SIG-M5 treated with dmso at 0.1 percent for 504 hours (cell line): ENCODE results near the gene PDZK1IP1.
"Not testable (repeated sequence)": the region's sequence is repeated elsewhere in the genome, so short reads cannot be mapped to it uniquely, and the experiment has no call there.

Experiments used
- DNase-seq: peaks from one replicate; lab custom pipeline; 2025; ENCODE audit not compliant: unreplicated experiment; lab: John Stamatoyannopoulos, UW

PDZK1IP1 gene

DNA sequence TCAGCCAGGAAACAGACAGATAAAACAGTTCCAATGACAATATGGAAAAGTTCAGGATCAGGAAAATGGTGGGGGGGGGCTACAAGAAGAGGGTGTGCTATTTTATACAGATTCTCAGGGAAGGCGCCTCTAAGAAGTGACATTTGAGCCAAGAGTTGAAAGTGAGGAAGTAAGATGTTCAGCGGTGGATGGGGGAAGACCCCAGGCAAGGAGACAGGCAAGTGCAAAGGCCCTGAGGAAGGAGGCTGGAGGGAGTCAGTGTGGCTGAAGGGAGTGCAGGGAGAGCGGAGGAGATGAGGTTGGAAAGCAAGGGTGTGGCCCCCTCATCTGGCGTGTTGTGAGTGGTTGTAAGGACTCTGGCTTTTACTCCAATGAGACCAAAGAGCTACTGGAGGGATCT lies 8.4 kb upstream of the PDZK1IP1 start:
- no peak for DNase-seq

DNA sequence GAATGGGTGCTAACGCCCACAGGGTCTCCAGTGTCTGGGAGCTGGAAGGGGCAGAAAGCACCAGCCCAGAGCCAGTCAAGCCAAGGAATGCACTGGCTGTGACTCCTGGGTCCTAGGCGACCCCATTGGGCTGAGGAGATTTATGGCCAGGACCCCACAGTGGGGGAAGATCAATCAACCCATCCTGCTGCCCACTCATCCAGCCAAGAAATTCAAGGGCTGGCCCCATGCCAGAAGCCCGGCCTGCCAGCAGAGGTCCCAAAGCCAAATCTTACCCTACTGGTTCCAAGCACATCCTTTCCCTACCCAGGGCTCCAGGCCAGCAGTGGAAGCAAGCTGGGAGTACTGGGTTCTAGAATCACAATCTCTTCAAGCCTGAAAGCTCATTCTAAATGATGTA lies 6.8 kb upstream of the PDZK1IP1 start:
- DNase-seq: no peak

DNA sequence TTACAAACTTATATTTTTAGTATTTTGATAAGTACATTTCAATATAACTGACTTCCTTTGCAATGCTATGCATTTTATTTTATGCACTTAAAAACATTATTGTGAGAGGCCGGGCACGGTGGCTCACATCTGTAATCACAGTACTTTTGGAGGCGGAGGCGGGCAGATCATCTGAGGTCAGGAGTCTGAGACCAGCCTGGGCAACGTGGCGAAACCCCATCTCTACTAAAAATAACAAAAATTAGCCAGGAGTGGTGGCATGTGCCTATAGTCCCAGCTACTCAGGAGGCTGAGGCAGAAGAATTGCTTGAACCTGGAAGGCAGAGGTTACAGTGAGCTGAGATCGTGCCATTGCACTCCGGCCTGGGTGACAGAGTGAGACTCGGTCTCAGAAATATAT lies 6.1 kb upstream of the PDZK1IP1 start:
- not testable (repeated sequence) for DNase-seq

DNA sequence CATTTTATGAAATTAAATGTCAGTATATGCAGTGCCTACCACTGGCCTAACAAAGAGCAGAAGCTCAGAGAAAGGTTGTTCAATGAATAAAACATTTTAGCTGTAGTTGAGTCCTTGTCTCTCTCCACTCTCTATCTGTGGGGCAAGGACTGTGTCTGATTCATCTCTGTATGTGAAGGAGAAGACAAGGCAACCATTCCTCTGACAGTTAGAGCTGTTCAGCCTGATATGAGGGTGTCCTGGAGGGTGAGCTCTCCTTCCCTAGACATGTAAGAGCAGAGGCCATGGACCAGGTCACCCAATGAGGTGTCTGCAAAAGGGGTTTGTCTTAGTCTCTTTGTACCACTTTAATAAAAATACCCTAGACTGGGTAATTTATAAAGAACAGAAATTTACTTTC lies 4.5 kb upstream of the PDZK1IP1 start:
- DNase-seq: no peak

DNA sequence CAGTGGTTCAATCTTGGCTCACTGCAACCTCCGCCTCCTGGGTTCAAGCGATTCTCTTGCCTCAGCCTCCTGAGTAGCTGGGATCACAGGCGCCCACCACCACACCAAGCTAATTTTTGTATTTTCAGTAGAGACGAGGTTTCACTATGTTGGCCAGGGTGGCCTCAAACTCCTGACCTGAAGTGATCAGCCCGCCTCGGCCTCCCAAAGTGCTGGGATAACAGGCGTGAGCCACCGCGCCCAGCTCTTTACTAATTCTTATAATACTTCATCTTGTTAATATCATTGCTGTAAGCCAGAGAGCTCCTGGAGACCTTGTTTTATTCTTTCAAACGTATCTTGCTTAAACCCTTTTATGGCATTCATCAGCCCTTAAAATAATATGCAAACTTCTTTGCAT lies 3.7 kb upstream of the PDZK1IP1 start:
- DNase-seq: not testable (repeated sequence)

DNA sequence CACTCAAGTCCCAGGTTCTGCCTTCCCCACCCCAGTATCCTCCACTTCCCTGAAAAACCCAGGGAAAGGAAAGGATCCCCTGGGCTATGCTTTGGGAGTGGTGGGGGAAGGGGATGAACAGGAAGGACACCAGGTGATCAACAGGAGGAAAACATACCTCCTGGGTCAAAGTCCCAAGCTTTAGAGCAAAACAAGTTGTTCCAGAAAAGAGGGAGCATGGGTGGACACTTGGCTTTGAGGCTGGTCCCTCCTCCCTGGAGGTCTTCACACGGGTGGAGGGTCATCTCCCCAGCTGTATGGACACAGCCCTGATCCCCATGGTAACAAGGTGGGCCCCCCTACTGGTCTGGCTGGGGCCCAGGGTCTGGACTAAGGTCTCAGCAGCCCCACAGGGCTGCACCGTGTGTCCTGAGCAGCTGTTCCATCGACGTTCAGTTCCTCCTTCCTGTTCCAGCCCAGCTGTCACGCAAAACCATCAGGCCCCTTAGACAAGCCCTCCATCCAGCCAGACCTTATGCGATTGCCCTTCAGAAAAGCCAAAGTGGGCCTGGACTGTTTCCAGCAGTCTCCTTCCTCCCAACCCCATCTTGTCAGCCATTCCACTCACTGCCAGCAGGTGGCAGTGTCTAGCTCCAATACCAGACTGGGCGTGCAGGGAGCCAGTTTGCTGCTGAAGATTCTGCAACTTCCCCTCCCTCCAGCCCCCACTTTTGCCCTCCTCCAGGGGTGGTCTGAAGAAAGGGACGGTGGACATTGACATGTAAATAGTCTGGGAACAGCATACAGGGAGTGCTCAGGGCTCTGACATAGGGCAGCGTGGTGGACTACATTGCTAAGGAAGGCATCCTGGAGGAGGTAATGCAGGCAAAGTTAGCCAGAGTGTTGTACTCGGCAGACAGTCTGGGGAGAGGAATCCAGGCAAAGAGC lies 2.9 kb upstream of the PDZK1IP1 start:
- DNase-seq: peak; percentile 60

DNA sequence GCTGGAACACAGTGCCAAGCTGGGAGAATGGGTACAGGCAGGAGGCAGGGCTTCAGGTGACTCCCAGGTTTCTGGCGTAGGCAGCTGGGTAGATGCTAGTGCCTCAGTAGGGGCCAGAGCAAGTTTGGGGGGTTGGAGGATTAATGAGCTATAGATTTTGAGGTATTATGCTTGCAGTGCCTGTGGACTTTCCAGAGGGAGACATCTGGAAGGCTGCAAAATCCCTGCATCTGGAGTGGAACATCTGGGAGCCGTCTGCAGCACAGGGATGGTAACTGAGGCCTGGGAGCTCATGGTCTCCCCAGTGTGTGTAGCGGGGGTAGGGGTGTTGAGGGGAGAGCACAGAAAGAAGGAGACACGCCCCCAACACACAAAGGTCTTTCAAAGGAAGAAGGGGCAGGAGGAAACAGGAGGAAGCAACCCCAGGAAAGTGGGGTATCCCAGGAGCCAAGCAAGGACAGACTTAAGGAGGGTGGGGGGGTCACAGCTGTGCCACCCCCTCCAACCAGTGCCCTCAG lies 2.2 kb upstream of the PDZK1IP1 start:
- DNase-seq: no peak

DNA sequence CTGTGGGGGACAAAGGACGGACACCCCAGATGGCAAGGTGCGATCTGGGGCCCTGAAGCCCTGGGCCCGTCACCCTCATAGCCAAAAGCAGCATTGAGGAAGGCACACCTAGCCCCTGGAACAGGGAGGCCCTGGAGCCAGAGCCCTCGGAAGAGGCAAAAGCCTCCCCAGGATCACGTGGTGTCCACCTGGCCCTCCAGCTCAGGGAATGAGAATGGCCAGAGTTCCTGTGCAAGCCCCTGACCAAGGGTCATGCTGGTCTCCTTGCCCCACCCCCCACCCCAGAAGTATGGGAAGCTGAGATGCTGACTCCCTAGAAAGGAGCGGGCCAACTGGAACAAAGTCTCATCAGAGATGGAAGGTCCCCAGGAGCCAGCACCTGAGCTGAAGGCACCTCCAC lies 1.0 kb upstream of the PDZK1IP1 start:
- DNase-seq: no peak

DNA sequence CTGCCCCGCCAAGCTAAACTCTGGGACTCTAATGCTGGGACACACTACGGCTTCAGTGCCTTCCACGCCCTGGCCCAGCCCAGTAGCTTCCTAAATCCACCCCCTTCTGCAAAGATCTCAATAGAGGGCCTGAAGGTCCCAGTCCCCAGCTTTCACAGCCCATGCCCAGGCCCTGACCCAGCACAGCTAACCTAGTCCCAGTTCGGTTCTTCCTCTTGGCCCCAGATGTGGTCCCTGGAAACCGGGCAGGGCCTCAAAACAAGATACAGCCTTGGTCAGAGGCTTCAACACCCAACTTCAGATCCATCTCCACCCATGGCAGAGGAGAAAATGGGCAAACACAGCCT lies 646 bp upstream of the PDZK1IP1 start:
- no peak for DNase-seq

DNA sequence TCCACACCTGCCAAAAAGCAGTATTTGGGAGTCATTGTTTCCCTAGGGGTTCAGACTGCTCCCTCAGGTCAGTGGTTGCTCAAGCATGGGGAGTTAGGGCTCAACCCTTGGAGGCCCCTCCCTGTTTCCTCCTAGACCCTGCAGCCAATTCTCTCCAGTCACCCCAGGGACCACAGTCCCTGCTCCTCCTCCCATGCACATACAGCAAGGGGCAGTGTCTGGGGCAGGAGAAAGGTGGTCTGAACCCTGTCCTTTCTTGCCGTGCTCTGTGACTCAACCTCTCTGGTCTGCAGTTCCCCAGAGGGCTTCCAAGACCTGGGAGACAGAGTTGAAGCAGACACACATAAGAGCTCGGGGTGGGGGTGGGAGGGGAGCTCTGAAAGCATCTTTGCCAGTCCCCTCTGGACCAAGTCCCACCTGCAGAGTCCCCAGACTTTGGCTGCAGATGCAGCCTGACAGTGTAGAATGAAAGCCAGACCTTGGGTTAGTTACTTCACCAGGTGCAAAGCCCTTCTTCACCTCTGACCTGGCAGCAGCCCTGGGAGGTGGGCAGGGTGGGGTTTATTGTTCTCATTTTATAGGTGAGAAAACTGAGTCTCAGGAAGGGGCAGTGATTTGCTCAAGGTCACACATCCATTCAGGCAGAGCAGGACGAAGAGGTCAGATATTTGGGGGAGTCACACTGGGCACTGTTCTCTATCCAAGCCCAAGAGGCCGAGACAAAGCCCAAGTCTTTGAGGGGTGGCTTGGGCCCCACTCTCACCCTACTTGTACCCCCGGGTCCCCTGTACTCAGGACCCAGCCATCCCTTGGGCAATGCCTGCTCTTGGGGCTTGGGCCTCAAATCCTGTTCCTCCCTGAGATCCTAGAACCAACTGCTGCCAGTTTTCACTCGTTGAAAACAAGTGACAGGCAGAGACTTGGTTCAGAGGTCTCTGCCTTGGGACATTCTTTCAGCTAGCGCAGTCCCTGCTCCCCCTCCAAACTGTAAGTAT lies 748 bp downstream of the PDZK1IP1 start:
- no peak for DNase-seq

DNA sequence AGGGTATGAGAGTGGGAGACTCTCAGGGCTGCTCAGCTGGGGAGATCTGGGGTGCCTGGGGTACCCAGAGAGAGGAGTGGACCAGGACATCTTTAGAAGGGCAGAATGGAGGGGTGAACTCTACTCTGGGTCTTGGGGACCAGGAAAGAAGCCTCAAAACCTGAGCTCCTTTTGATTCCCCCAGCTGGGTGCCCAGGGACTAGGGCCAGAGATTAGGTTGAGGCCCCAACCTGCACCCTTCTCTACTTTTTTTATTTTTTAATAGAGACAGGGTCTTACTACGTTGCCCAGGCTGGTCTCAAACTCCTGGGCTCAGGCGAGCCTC lies 1.9 kb downstream of the PDZK1IP1 start:
- DNase-seq: no peak

DNA sequence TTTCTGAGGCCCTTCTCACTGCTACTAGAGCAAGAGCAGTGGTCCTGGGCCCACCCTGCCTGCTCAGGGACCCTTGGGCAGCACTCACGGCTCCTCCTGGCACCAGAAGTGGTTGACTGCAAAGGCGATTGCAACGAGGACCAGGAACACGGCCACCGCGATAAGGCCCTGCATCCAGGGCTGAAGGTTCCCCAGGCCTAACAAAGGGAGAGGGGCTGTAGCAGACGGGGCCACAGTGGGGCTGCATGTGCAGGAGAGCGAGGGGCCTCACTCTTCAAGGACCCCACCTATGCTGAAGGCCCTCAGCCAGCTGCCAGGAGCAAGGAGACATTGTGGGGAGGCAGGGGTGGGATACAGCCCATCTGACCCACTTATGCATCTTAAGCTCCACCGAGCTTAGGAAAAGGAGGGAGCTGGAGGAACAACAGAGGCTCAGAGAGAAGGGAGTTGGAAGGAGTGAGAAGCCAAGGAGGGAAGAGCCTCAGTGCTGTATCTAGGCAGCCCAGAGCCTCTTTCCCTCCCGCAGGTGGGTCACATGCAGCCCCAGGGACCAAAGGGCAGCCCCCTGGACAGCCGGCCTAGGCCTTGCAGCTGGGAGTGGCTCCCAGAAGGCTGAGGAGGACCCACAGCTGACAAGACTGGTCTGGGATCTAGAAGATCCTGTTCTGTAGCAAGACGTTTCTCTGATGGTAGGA lies 2.5 kb downstream of the PDZK1IP1 start:
- DNase-seq: no peak

DNA sequence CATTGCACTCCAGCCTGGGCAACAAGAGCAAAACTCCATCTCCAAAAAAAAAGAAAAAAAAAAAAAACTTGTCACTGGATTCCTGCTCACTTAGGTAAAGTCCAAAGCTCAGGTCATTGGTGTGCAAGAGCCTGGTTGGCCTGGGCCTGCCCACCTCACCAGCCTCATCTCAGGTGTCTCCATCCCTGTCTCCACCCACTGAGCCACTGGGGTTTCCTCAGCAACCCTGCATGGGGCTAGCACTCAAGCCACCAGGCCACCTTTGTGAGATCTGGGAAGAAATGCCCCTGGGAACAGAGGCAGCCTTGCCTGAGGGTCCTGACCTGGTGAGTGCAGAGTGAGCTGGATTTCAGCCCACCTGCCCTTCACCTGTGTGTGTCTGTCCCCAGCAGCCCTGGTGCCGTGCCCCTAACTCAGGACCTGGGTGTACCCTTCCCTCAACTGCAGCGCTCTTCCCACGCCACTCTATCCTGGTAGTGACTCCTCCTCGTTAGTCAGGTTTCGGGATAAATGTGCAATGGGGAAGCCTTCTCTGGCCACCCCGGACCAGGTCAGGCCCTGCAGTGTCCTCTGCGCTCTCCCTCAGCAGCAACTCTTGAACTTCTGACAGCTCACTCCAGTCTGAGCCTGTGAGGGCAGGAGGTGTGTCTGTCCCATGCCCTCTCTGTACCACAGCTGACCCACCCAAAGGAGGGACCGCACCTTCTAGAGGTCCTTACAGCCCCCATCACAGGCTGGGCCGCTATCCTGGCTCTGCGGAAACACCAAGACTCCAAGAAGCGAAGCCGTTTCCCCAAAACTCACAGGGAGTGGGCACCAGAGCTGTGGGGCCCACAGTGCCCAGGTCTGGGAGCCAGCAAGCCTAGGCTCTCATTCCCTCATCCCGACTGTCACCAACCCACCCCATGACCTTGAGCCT lies 3.3 kb downstream of the PDZK1IP1 start:
- no peak for DNase-seq

DNA sequence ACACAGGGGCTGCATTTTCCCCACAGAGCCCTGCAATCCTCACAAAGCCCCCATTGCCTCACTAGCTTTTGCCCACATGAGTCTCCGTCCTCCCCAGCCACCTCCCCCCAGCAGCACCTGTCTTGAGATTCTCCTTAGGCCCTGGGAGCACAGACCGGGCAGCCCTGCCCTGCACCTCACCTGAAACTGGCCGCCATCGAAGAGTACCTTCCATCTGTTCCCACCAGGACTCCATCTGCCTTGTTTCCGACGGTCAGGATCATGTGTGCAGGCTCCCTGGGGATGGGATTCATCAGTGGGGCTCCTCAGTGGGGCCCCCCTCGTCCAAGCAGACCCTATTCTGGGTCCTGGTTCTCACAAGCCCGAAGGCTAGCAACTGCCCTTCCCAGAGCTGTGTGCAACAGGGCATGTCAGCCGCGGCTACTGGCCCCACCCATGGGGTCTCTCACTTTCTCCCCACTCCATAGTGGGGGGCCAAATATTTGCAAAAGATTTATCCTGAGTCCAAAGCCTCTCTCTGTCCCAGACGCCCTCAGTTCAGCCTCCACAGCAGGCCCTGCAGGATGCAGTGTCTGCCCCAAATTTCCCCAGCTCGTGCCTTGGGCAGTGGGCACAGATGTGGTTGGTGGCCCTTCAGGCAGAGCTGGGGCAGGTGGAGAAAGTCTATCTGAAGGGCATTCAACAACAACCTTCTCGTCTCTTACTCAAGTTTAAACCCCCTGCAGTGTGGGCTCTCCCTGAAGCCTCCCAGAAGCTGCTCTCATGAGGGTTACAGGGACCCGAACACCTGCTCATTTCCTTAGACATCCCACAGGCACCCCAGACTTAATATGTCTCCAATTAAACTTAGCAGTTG lies 4.8 kb downstream of the PDZK1IP1 start:
- no peak for DNase-seq

DNA sequence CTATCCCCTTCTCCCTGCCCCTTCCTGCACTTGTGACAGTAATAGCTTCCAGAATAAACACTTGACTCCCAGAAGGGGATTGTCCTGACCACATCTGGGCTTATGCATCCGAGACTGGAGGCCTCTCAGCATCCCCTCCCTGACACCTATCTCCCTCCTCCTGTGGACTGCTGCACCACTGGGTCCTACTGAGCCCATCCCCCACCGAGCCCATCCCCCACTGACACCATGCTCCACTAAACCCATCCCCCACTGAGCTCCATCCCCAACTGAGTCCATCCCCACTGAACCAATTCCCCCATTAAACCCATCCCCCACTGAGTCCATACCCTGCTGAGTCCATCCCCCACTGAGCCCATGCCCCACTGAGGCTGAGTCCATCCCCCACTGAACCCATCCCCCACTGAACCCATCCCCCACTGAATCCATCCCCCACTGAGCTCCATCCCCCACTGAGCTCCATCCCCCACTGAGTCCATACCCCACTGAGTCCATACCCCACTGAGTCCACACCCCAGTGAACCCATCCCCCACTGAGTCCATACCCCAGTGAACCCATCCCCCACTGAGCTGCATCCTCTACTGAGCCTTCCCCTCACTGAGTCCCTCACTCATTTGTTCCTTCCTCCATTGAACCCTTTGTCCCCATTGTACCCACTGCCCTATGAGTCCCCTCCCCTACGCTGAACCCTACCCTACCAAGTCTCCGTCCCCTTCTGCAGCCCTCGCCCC lies 5.6 kb downstream of the PDZK1IP1 start:
- DNase-seq: no peak

DNA sequence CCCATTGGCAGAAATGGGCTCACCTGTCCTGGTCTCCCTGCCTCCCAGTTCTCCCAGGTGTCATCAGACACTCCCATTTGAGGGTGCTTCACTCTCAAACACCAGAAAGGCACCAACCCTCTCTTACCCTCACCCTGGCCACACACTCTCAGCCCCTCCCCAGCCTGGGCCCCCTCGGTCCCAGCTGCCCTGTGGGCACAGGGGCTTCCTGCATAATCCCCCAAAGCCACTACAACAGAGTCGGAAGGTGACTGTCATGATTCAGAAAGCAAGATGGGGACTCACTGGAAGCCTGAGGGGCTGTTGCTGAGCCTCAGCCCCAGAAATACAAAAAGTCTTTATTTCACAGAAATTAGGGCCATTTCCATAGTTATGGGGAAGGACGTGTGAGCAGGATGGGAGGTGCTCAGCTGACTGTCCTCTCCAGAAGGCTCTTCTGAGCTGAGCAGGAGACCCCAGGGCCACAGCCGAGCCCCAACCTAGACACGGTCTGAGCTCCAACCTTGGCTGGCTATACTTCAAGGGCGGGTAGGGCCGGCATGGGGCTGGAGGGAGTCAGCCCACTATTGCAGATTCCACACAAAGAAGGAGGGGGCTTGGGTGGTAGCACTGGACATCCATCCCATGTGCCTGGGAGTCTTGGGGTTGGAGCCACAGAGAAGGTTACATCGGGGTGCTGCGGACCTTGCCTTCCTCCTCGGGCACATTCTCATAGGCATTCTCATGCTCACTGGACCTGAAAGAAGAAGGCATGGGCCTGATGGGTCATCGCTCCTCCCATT lies 6.3 kb downstream of the PDZK1IP1 start:
- DNase-seq: no peak

DNA sequence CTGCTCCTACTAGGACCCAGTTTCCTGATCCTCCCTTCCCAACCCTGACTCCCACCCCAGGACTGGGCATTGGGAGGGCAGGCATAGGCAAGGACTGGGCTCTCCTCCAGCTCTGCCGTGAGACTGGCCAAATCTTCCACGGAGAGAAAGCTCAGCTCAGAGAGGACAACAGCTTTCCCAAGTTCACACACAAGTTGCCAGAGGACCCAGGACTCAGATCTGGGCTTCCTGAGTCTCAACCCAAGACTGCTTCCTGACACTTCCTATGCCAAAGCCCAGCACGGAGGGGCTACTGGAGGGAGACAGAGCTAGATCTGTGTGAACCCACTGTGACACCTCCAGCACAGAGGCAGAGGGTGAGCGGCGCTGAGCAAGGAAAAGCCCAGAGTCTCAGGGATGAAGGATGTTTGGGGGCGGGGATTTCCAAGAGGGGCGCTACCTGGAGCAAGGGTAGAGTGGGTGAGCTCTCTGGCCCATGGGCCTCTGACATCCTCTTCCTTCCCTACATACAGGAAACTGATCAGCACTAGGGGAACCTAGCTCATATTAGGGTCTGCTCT lies 7.1 kb downstream of the PDZK1IP1 start:
- DNase-seq: no peak
